EL (cell line): Measurements from ENCODE around the gene AQP12A.

Source experiments
- DNase-seq: peaks from one replicate; pipeline ENCODE4 v3.0.0-alpha.2; 2016

The AQP12A gene

DNA sequence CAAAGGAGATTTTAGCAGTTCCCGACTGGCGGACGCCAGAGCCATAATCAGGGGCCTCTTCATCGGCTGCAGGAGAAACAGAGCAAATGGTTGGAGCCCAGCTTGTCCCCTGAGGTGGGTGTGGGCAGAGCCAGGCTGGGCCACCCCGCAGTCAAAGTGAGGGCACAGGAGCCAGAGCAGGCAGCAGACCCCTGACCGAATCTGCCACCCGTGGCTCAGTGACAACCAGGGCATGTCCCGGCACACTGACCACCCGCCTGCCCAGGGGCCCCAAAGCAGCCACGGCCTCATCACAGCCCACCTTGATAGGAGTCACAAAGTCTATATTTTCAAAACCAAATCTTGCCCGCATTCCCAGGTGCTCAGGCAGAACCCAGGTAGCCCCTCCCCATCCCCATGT, 55.6 kb downstream of the AQP12A start:
- DNase-seq = no peak
